Keratinocyte (primary cell): ENCODE results near the gene LDLRAD4.

Experiments used
- EZH2 ChIP-seq: IDR thresholded peaks from one replicate; pipeline ENCODE4 v1.6.1; 2012; ENCODE audit warnings: inconsistent platforms, mild to moderate bottlenecking, low read length, moderate library complexity
- TF ChIP-seq, protein P1 (sequence below), 3 experiments: IDR thresholded peaks in 1 of 3; conservative IDR thresholded peaks in 1 of 3; optimal IDR thresholded peaks in 1 of 3; 2 replicates in 2 of 3; 3 replicates in 1 of 3; pipeline versions ENCODE3 to v1.5.1; 2011; ENCODE audit warnings: low read length in 3 of 3, mild to moderate bottlenecking in 3 of 3, moderate library complexity in 2 of 3, control low read depth in 1 of 3, inconsistent platforms in 1 of 3; ENCODE audit not compliant: insufficient read depth in 2 of 3; ENCODE audit errors: extremely low read depth in 1 of 3

DNA sequence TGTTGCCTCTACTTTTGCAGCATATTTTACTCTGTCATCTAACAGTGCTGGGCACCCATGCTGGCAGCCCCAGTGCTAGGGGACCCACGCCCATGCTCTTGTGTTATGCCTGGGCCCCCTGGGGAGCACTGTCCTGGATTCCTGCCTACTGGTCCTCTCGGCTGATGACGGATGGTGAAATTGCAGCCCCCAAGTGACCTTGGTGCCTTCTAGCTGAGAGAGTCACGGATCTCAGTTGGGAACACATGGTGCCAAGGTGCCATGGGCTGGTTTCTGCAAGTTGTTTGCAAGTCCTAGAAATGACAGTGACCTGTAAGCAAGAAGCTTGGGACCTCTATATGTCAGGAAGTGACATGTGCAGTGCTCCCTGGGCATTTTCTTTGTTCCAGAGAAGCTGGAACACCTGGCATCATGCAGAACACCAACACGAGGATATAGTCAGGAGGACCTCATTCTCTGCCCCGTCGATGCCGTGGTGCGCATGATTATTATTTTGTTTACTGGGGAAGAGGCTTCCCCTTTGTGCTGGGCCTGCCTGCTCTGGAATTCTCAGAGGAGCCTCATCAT is 187.6 kb downstream of the LDLRAD4 start:
- TF ChIP-seq, protein P1, sequence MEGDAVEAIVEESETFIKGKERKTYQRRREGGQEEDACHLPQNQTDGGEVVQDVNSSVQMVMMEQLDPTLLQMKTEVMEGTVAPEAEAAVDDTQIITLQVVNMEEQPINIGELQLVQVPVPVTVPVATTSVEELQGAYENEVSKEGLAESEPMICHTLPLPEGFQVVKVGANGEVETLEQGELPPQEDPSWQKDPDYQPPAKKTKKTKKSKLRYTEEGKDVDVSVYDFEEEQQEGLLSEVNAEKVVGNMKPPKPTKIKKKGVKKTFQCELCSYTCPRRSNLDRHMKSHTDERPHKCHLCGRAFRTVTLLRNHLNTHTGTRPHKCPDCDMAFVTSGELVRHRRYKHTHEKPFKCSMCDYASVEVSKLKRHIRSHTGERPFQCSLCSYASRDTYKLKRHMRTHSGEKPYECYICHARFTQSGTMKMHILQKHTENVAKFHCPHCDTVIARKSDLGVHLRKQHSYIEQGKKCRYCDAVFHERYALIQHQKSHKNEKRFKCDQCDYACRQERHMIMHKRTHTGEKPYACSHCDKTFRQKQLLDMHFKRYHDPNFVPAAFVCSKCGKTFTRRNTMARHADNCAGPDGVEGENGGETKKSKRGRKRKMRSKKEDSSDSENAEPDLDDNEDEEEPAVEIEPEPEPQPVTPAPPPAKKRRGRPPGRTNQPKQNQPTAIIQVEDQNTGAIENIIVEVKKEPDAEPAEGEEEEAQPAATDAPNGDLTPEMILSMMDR (optimal IDR thresholded peaks at IDR 0.05 in 1 of 3, IDR thresholded peaks at IDR 0.05 in 1 of 3, conservative IDR thresholded peaks at IDR 0.05 in 1 of 3; ENCODE audit: extremely low read depth in 1 of 3, insufficient read depth in 2 of 3, low read length in 3 of 3), result no peak
- no peak for TF ChIP-seq EZH2
